ENCODE data around the gene FBH1.
A peak's percentile ranks its signal among the peaks of the same experiment; 100 is the strongest.
"Not testable (repeated sequence)": the region's sequence is repeated elsewhere in the genome, so short reads cannot be mapped to it uniquely, and the experiment has no call there.

The FBH1 gene

GRCh38 chr10:5889624-5890451 is at the start of gene FBH1, which contains the start of gene ANKRD16:
Gene FBH1 (plus strand): TSS chr10:5890243. CDS start chr10:5890346, 103 bp downstream.
Gene ANKRD16 (minus strand): TSS chr10:5889893. CDS start chr10:5889354, 539 bp downstream.
- DNase-seq (ENCODE audit: extremely low read depth, low read depth), result peak; percentile 92
- no peak for TF ChIP-seq CTCF (IDR thresholded peaks at IDR 0.05; ENCODE audit: low read depth, low read length, missing control alignments)
- peak within 1 kb of the TSS; percentile 71 for H3K4me3 ChIP-seq (replicated peaks; ENCODE audit: low read depth, low read length)

GRCh38 chr10:5840314-5841307 is 49.4 kb upstream of the FBH1 start:
- H3K4me3 ChIP-seq (replicated peaks; ENCODE audit: low read depth, low read length), result no peak overlapping the region
- TF ChIP-seq CTCF (IDR thresholded peaks at IDR 0.05; ENCODE audit: low read depth, low read length, missing control alignments), result no peak
- no peak for DNase-seq (ENCODE audit: extremely low read depth, low read depth)

- no peak for TF ChIP-seq CTCF (IDR thresholded peaks at IDR 0.05; ENCODE audit: low read depth, low read length, missing control alignments)
- no peak overlapping the region for H3K4me3 ChIP-seq (replicated peaks; ENCODE audit: low read depth, low read length)
Measured at GRCh38 chr10:5841965-5842364, 48.1 kb upstream of the FBH1 start.

GRCh38 chr10:5843686-5844344 is 46.2 kb upstream of the FBH1 start:
- H3K4me3 ChIP-seq (replicated peaks; ENCODE audit: low read depth, low read length), result no peak overlapping the region
- no peak for TF ChIP-seq CTCF (IDR thresholded peaks at IDR 0.05; ENCODE audit: low read depth, low read length, missing control alignments)
- DNase-seq (ENCODE audit: extremely low read depth, low read depth), result no peak

More at GRCh38 chr10:5841965-5842364, 48.1 kb upstream of the FBH1 start:
- no peak for DNase-seq (ENCODE audit: extremely low read depth, low read depth)

GRCh38 chr10:5844345-5845055 is 45.5 kb upstream of the FBH1 start:
- H3K4me3 ChIP-seq (replicated peaks; ENCODE audit: low read depth, low read length), result no peak overlapping the region
- no peak for TF ChIP-seq CTCF (IDR thresholded peaks at IDR 0.05; ENCODE audit: low read depth, low read length, missing control alignments)
- peak; percentile 33 for DNase-seq (ENCODE audit: extremely low read depth, low read depth)

GRCh38 chr10:5846667-5847066 is 43.4 kb upstream of the FBH1 start:
- not testable (repeated sequence) for H3K4me3 ChIP-seq (replicated peaks; ENCODE audit: low read depth, low read length); DNase-seq (ENCODE audit: extremely low read depth, low read depth)

All from HFF-Myc (cell line).